Panc1 (cell line): ENCODE data around the gene OBI1. TPM values are rescaled to one million over a fixed set of nuclear protein-coding genes. Genes with fewer than 3 reads are reported as not detected.

Experiments used
- ATAC-seq: fragments of 200-7000 bp; cut with Tn5 transposase; 2 replicates; pipeline ENCODE4 v1.9.1; 2020; ENCODE audit warnings: mild to moderate bottlenecking, moderate library complexity
- BruUV-seq: library from RNA; stranded (reverse); fragments of 400-500 nt; replicated peaks from 2 replicates; lab custom pipeline; 2021; lab: Mats Ljungman, UMichigan
- CTCF ChIA-PET: fragments of 300-600 bp; sonication (Branson Sonifier 250); formaldehyde crosslinking; loops from one replicate; lab custom pipeline; 2022; ENCODE audit warnings: antibody characterized with exemption; lab: Charles Lee
- POLR2A ChIA-PET: fragments of 300-600 bp; sonication (Branson Sonifier 250); formaldehyde crosslinking; loops from one replicate; lab custom pipeline; 2022; ENCODE audit warnings: antibody characterized with exemption; lab: Charles Lee
- DNase-seq: peaks from one replicate; pipeline ENCODE4 v3.0.0-alpha.2; 2010; ENCODE audit warnings: low read depth, low spot score
- H3K27ac ChIP-seq: 2 replicates; pipeline ENCODE4 v1.5.1; 2011; ENCODE audit warnings: mild to moderate bottlenecking, low read length, inconsistent platforms
- H3K27me3 ChIP-seq: fragments of 200-500 bp; sonication (Bioruptor generic); 2 replicates; pipeline ENCODE4 v1.6.0; 2014; ENCODE audit warnings: low read length, inconsistent platforms; ENCODE audit not compliant: control insufficient read depth, insufficient read depth
- H3K36me3 ChIP-seq: fragments of 200-500 bp; sonication (Bioruptor generic); 2 replicates; pipeline ENCODE4 v1.5.1; 2014; ENCODE audit warnings: inconsistent platforms, mild to moderate bottlenecking, low read length, moderate library complexity; ENCODE audit not compliant: control insufficient read depth, insufficient read depth
- H3K4me1 ChIP-seq: 2 replicates; pipeline ENCODE4 v1.5.1; 2011; ENCODE audit warnings: inconsistent platforms, mild to moderate bottlenecking, low read length, moderate library complexity; ENCODE audit not compliant: control insufficient read depth, insufficient read depth
- H3K4me3 ChIP-seq, 2 experiments: 2 replicates each; pipeline ENCODE4 v1.5.1; 2011 to 2012; ENCODE audit warnings: low read depth in 2 of 2, low read length in 2 of 2, mild to moderate bottlenecking in 2 of 2, inconsistent platforms in 1 of 2, moderate library complexity in 1 of 2
- H3K9me3 ChIP-seq: fragments of 200-500 bp; sonication (Bioruptor generic); 2 replicates; pipeline ENCODE4 v1.5.1; 2014; ENCODE audit warnings: low read depth, mild to moderate bottlenecking, inconsistent platforms, low read length, moderate library complexity; ENCODE audit not compliant: control insufficient read depth, insufficient read depth
- CTCF ChIP-seq: fragments of 450-650 bp; IDR thresholded peaks from 2 replicates; pipeline ENCODE4 v1.5.1; 2017; ENCODE audit warnings: mild to moderate bottlenecking
- POLR2AphosphoS5 ChIP-seq: IDR thresholded peaks from 2 replicates; pipeline ENCODE4 v1.6.1; 2012; ENCODE audit warnings: mild to moderate bottlenecking, low read depth, low read length, moderate library complexity
- REST ChIP-seq, 2 experiments: IDR thresholded peaks; 2 replicates each; pipeline ENCODE4 v1.6.1; 2011 to 2012; ENCODE audit warnings: low read depth in 2 of 2, control low read depth in 1 of 2, low read length in 1 of 2, mild to moderate bottlenecking in 1 of 2, moderate library complexity in 1 of 2; ENCODE audit not compliant: insufficient read depth in 1 of 2
- SIN3A ChIP-seq: IDR thresholded peaks from 2 replicates; pipeline ENCODE4 v1.6.1; 2012; ENCODE audit warnings: low read depth, mild to moderate bottlenecking, low read length, moderate library complexity, borderline replicate concordance; ENCODE audit not compliant: insufficient read depth
- TCF7L2 ChIP-seq: IDR thresholded peaks from 2 replicates; pipeline ENCODE4 v1.6.1; 2011; ENCODE audit warnings: mild to moderate bottlenecking, low read depth, low read length, inconsistent platforms
- in situ Hi-C: cut with HindIII; loops from 2 replicates; pipeline ENCODE4 v1.10.0; 2016; ENCODE audit warnings: low sequenced_read_pairs, low pct_unique_long_range_greater_than_20kb
- intact Hi-C: fragments of 100-400 bp; cut with micrococcal nuclease; formaldehyde crosslinking; loops from one replicate; pipeline ENCODE4 v1.10.0; 2022; ENCODE audit not compliant: unreplicated experiment
- total RNA-seq: library from RNA; stranded (reverse); gene quantifications from one replicate; pipeline ENCODE4 v1.2.1, GENCODE V29; 2021; ENCODE audit not compliant: unreplicated experiment

Gene OBI1
- total RNA-seq, 1 experiment from 2014 or later = 9.1 TPM

- Histone ChIP-seq H3K36me3 (no peaks in the 10 kb centered on the region), H3K27me3 (no peaks in the 10 kb centered on the region), H3K4me3 (no peak overlapping the region), H3K27ac (no peak overlapping the region), H3K4me1 (no peaks in the 10 kb centered on the region), H3K9me3 (no peaks in the 10 kb centered on the region)
- no TSS peak for BruUV-seq
- in situ Hi-C loops (no loop called here), intact Hi-C loops (no loop called here)
- no peak for DNase-seq
- ChIA-PET CTCF (no interaction called here), POLR2A (no interaction called here)
- TF ChIP-seq POLR2AphosphoS5 = no peak
- no peak for TF ChIP-seq REST (IDR thresholded peaks at IDR 0.05; ENCODE audit: insufficient read depth in 1 of 2, low read depth in 2 of 2, low read length in 1 of 2)
- TF ChIP-seq CTCF = no peak
- ATAC-seq = no peak
Measured at GRCh38 chr13:78625384-78625783, 33.6 kb downstream of the OBI1 start.

GRCh38 chr13:78623132-78623531 is 35.8 kb downstream of the OBI1 start:
- in situ Hi-C loops (no loop called here), intact Hi-C loops (no loop called here)
- ChIA-PET CTCF (no interaction called here), POLR2A (no interaction called here)
- no peak for ATAC-seq
- Histone ChIP-seq H3K36me3 (no peaks in the 10 kb centered on the region; the same call in 1 of the 2 replicates), H3K4me3 (no peak overlapping the region), H3K27ac (no peak overlapping the region), H3K27me3 (no peaks in the 10 kb centered on the region), H3K4me1 (no peaks in the 10 kb centered on the region), H3K9me3 (no peaks in the 10 kb centered on the region)
- DNase-seq = no peak
- TF ChIP-seq POLR2AphosphoS5 (no peak), TCF7L2 (no peak), SIN3A (no peak), REST (IDR thresholded peaks at IDR 0.05; ENCODE audit: insufficient read depth in 1 of 2, low read depth in 2 of 2, low read length in 1 of 2) (no peak), CTCF (no peak)
- BruUV-seq = no TSS peak
